H1 (cell line): Measurements from ENCODE around the gene ELSPBP1. TPM values are rescaled to one million over a fixed set of nuclear protein-coding genes. Genes with fewer than 3 reads are reported as not detected.

ENCODE experiments used
- CTCF ChIA-PET: fragments of 300-600 bp; sonication (Branson Sonifier 250); formaldehyde crosslinking; loops from one replicate; lab custom pipeline; 2021; ENCODE audit not compliant: partially characterized antibody; lab: Charles Lee
- POLR2A ChIA-PET: fragments of 300-600 bp; sonication (Branson Sonifier 250); formaldehyde crosslinking; loops from one replicate; lab custom pipeline; 2021; ENCODE audit warnings: inconsistent platforms; ENCODE audit not compliant: partially characterized antibody; lab: Charles Lee
- DNase-seq, 2 experiments: peaks; one replicate each; pipeline versions ENCODE4 v3.0.0 to v3.0.0-alpha.2; 2010 to 2022; ENCODE audit warnings: low spot score in 2 of 2, low read depth in 1 of 2, mixed read lengths in 1 of 2
- FAIRE-seq: peaks from 2 replicates; lab custom pipeline; 2011; peaks lifted over from hg19 to GRCh38; lab: Jason Lieb, UNC
- H2AFZ ChIP-seq: 2 replicates; pipeline ENCODE4 v1.8.1; 2012; ENCODE audit warnings: low read length, inconsistent platforms
- H2AK5ac ChIP-seq: 2 replicates; pipeline ENCODE4 v1.6.1; 2013; ENCODE audit warnings: low read depth, low read length
- H2BK120ac ChIP-seq: replicated peaks from 2 replicates; pipeline ENCODE3; 2013; ENCODE audit warnings: low read depth, low read length, inconsistent platforms
- H2BK12ac ChIP-seq: 2 replicates; pipeline ENCODE4 v1.6.1; 2013; ENCODE audit warnings: low read depth, low read length
- H2BK15ac ChIP-seq: 2 replicates; pipeline ENCODE4 v1.6.1; 2013; ENCODE audit warnings: low read length
- H2BK20ac ChIP-seq: 2 replicates; pipeline ENCODE4 v1.6.1; 2013; ENCODE audit warnings: low read length
- H2BK5ac ChIP-seq: 2 replicates; pipeline ENCODE4 v1.6.1; 2013; ENCODE audit warnings: low read depth, low read length
- H3K14ac ChIP-seq: 2 replicates; pipeline ENCODE4 v1.6.1; 2013; ENCODE audit warnings: inconsistent platforms; ENCODE audit not compliant: insufficient read length
- H3K18ac ChIP-seq: 2 replicates; pipeline ENCODE4 v1.6.1; 2013; ENCODE audit warnings: low read length; ENCODE audit errors: extremely low read depth
- H3K23ac ChIP-seq: 2 replicates; pipeline ENCODE4 v1.6.1; 2013; ENCODE audit warnings: inconsistent platforms; ENCODE audit not compliant: insufficient read length
- H3K23me2 ChIP-seq: 2 replicates; pipeline ENCODE4 v1.6.1; 2013; ENCODE audit warnings: low read depth, low read length
- H3K27ac ChIP-seq: 2 replicates; pipeline ENCODE4 v1.6.1; 2011; ENCODE audit warnings: low read depth, low read length, inconsistent platforms
- H3K27me3 ChIP-seq, 4 experiments: replicated peaks in 1 of 4; 1 replicate in 1 of 4; 2 replicates in 3 of 4; pipeline versions ENCODE4 v1.6.1 to v1.8.1; 2011 to 2013; ENCODE audit warnings: low read length in 3 of 4, mild to moderate bottlenecking in 3 of 4, inconsistent platforms in 2 of 4, mixed read lengths in 2 of 4, moderate library complexity in 1 of 4; ENCODE audit not compliant: control insufficient read depth in 3 of 4, insufficient read depth in 3 of 4; ENCODE audit errors: extremely low read depth in 1 of 4
- H3K36me3 ChIP-seq, 4 experiments: 2 replicates each; pipeline versions ENCODE4 v1.6.1 to v1.8.1; 2011 to 2013; ENCODE audit warnings: mild to moderate bottlenecking in 4 of 4, low read length in 3 of 4, moderate library complexity in 2 of 4, control low read depth in 1 of 4, inconsistent platforms in 1 of 4; ENCODE audit not compliant: insufficient read depth in 4 of 4, control insufficient read depth in 2 of 4
- H3K4ac ChIP-seq: replicated peaks from 2 replicates; pipeline ENCODE3; 2013; ENCODE audit warnings: low read length, low read depth, mixed read lengths, inconsistent platforms; ENCODE audit not compliant: insufficient read length
- H3K4me1 ChIP-seq, 4 experiments: replicated peaks in 1 of 4; 1 replicate in 1 of 4; 2 replicates in 3 of 4; pipeline versions ENCODE4 v1.6.1 to v1.8.1; 2011 to 2013; ENCODE audit warnings: low read length in 3 of 4, inconsistent platforms in 2 of 4, mixed read lengths in 1 of 4; ENCODE audit not compliant: insufficient read depth in 4 of 4, control insufficient read depth in 3 of 4
- H3K4me2 ChIP-seq, 2 experiments: 2 replicates each; pipeline versions ENCODE4 v1.6.1 to v1.8.1; 2011 to 2013; ENCODE audit warnings: low read depth in 2 of 2, low read length in 2 of 2, control low read depth in 1 of 2, inconsistent platforms in 1 of 2, mild to moderate bottlenecking in 1 of 2; ENCODE audit not compliant: insufficient read depth in 1 of 2
- H3K4me3 ChIP-seq, 4 experiments: fragments of 200-600, 300-600 bp in 1 of 4; sonication (generic), shearing (Covaris generic), sonication (Bioruptor Twin) in 1 of 4; 2 replicates each; pipeline versions ENCODE4 v1.5.1 to v1.8.1; 2011 to 2016; ENCODE audit warnings: low read length in 4 of 4, low read depth in 3 of 4, control low read depth in 2 of 4, inconsistent platforms in 2 of 4, mild to moderate bottlenecking in 2 of 4, mixed read lengths in 1 of 4, moderate library complexity in 1 of 4; ENCODE audit not compliant: insufficient read depth in 2 of 4; ENCODE audit errors: extremely low read depth in 1 of 4
- H3K56ac ChIP-seq: replicated peaks from 2 replicates; pipeline ENCODE3; 2013; ENCODE audit warnings: low read depth, mild to moderate bottlenecking, mixed read lengths, low read length, inconsistent platforms; ENCODE audit not compliant: insufficient read length
- H3K79me1 ChIP-seq: 2 replicates; pipeline ENCODE4 v1.6.1; 2013; ENCODE audit warnings: low read depth, low read length, control low read depth
- H3K79me2 ChIP-seq, 2 experiments: 2 replicates each; pipeline versions ENCODE4 v1.6.1 to v1.8.1; 2012 to 2013; ENCODE audit warnings: low read length in 2 of 2, mild to moderate bottlenecking in 2 of 2, inconsistent platforms in 1 of 2; ENCODE audit not compliant: insufficient read depth in 2 of 2, control insufficient read depth in 1 of 2
- H3K9ac ChIP-seq, 4 experiments: replicated peaks in 1 of 4; 1 replicate in 1 of 4; 2 replicates in 3 of 4; pipeline versions ENCODE4 v1.6.1 to v1.8.1; 2011 to 2013; ENCODE audit warnings: low read depth in 3 of 4, low read length in 3 of 4, control low read depth in 2 of 4, mild to moderate bottlenecking in 2 of 4, moderate library complexity in 2 of 4, inconsistent platforms in 1 of 4; ENCODE audit errors: extremely low read depth in 1 of 4
- H3K9me3 ChIP-seq, 2 experiments: 2 replicates each; pipeline versions ENCODE4 v1.6.1 to v1.8.1; 2012 to 2013; ENCODE audit warnings: mild to moderate bottlenecking in 2 of 2, moderate library complexity in 2 of 2, control low read depth in 1 of 2, inconsistent platforms in 1 of 2, low read depth in 1 of 2, low read length in 1 of 2, mixed read lengths in 1 of 2; ENCODE audit not compliant: insufficient read depth in 2 of 2
- H4K20me1 ChIP-seq, 2 experiments: replicated peaks in 1 of 2; 2 replicates each; pipeline versions ENCODE3 to v1.8.1; 2011 to 2013; ENCODE audit warnings: inconsistent platforms in 2 of 2, low read length in 2 of 2, mild to moderate bottlenecking in 1 of 2; ENCODE audit not compliant: insufficient read depth in 2 of 2, control insufficient read depth in 1 of 2
- H4K5ac ChIP-seq: 2 replicates; pipeline ENCODE4 v1.6.1; 2013; ENCODE audit warnings: low read length, low read depth, mixed read lengths, inconsistent platforms; ENCODE audit not compliant: insufficient read length
- H4K8ac ChIP-seq: 2 replicates; pipeline ENCODE4 v1.8.0; 2013; ENCODE audit warnings: mild to moderate bottlenecking, moderate library complexity, low read length, inconsistent platforms; ENCODE audit not compliant: insufficient read depth; ENCODE audit errors: extremely low read depth
- H4K91ac ChIP-seq: replicated peaks from 2 replicates; pipeline ENCODE3; 2013; ENCODE audit warnings: low read length, mixed read lengths, inconsistent platforms; ENCODE audit not compliant: insufficient read length
- CBX8 ChIP-seq: fragments of 300-800, 300-1000 bp; sonication (generic); IDR thresholded peaks from 2 replicates; pipeline ENCODE4 v1.7.1; 2016; ENCODE audit warnings: low read depth, low read length, borderline replicate concordance
- EGR1 ChIP-seq: IDR thresholded peaks from 2 replicates; pipeline ENCODE4 v1.6.1; 2011; ENCODE audit warnings: low read depth, low read length, borderline replicate concordance
- GTF2F1 ChIP-seq: IDR thresholded peaks from 2 replicates; pipeline ENCODE4 v1.6.1; 2012; ENCODE audit warnings: low read depth, low read length, improper control_type of control experiment, borderline replicate concordance
- KDM4A ChIP-seq: IDR thresholded peaks from one replicate; pipeline ENCODE4 v1.7.1; 2012; ENCODE audit warnings: low read depth, mild to moderate bottlenecking, moderate library complexity, low read length, inconsistent platforms; ENCODE audit not compliant: severe bottlenecking
- NRF1 ChIP-seq: IDR thresholded peaks from 2 replicates; pipeline ENCODE4 v1.6.1; 2011; ENCODE audit warnings: mild to moderate bottlenecking, low read depth, low read length, improper control_type of control experiment
- RFX5 ChIP-seq: IDR thresholded peaks from 2 replicates; pipeline ENCODE4 v1.6.1; 2011; ENCODE audit warnings: low read depth, low read length, improper control_type of control experiment, borderline replicate concordance
- SIRT6 ChIP-seq: IDR thresholded peaks from one replicate; pipeline ENCODE4 v1.7.1; 2012; ENCODE audit warnings: low read length, inconsistent platforms
- TAF7 ChIP-seq: optimal IDR thresholded peaks from 2 replicates; pipeline ENCODE3; 2011; ENCODE audit warnings: low read depth, mild to moderate bottlenecking, inconsistent platforms, low read length, moderate library complexity, borderline replicate concordance
- WGBS, 2 experiments: shearing (Covaris generic) in 1 of 2; methylation state at CpG; one replicate each; pipeline versions ENCODE4 v1.1.6 to v1.1.7; 2013 to 2015; ENCODE audit warnings: low lambda C conversion rate in 2 of 2, mixed read lengths in 2 of 2, inconsistent platforms in 1 of 2, low coverage in 1 of 2, missing lambda C conversion rate in 1 of 2; ENCODE audit not compliant: insufficient replicate concordance in 2 of 2, insufficient coverage in 1 of 2, insufficient read length in 1 of 2; ENCODE audit errors: extremely low coverage in 1 of 2, missing lambda C conversion rate in 1 of 2; 5-methylcytosine and 5-hydroxymethylcytosine counted together
- polyA plus RNA-seq, 7 experiments: library from polyadenylated mRNA; depleted of rRNA in 3 of 7; stranded (reverse) in 5 of 7; unstranded in 2 of 7; fragments of >200 nt in 5 of 7; fragments of 200-250 nt in 2 of 7; gene quantifications; 1 replicate in 5 of 7; 2 replicates in 1 of 7; 4 replicates in 1 of 7; pipeline versions ENCODE4 v1.2.1 to v1.2.3, GENCODE V29; 2011 to 2013; ENCODE audit warnings: missing spikeins in 2 of 7, mixed read lengths in 2 of 7
- total RNA-seq: library from RNA; stranded (reverse); fragmentation: NEBNext Ultra II Directional; extraction: Animal tissue kit (Norgen Biotek cat#: 25700); gene quantifications from 2 replicates; pipeline ENCODE4 v1.2.1, GENCODE V29; 2021
- TF ChIP-seq, protein P1 (sequence below): IDR thresholded peaks from 2 replicates; pipeline ENCODE4 v1.6.1; 2012; ENCODE audit warnings: inconsistent platforms
- TF ChIP-seq, protein P2 (sequence below): IDR thresholded peaks from 2 replicates; pipeline ENCODE4 v1.6.1; 2012; ENCODE audit warnings: inconsistent platforms
- TF ChIP-seq, protein P3 (sequence below), 3 experiments: IDR thresholded peaks; 1 replicate in 2 of 3; 2 replicates in 1 of 3; pipeline versions ENCODE4 v1.5.1 to v1.6.1; 2011; ENCODE audit warnings: low read length in 3 of 3, mild to moderate bottlenecking in 3 of 3, inconsistent platforms in 2 of 3, low read depth in 1 of 3, moderate library complexity in 1 of 3; ENCODE audit not compliant: insufficient read depth in 1 of 3; ENCODE audit errors: control extremely low read depth in 1 of 3

ELSPBP1 gene
- total and polyA plus RNA-seq, 2 of the 8 experiments (the other 6 are each of a cell fraction or from before 2014, with no cell fraction given) = not detected

DNA sequence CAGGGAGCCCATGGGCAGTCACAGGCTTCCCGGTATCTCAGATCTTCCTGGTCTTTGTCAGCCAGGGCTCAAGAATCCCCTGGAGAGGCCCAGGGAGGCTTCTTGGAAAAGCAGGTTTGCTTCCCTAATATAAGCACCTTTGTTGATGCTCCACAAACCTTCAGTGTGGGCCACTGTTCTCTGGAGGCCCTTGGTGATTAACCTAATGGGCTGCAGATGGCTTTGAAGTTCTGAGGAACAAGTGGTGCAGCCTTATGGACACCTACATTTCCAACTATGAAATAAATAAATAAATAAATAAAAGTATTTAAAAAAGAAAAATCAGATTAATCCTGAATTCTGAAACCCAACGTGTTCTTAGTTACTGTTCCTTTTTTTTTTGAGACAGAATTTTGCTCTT lies 2.4 kb upstream of the ELSPBP1 start, which contains the start of gene BSPH1:
Gene BSPH1, minus strand, starts transcription at position 101 of the 400 bp plus-strand sequence. Its CDS starts 89 bp downstream, at position 12.
- no peak for DNase-seq
- Histone ChIP-seq H3K27me3 (no peaks in the 10 kb centered on the region), H3K4ac (no peak within 1 kb of the TSS), H2BK12ac (no peak within 1 kb of the TSS), H3K18ac (no peak within 1 kb of the TSS), H3K4me1 (no peaks in the 10 kb centered on the region), H3K9me3 (no peaks in the 10 kb centered on the region), H2BK5ac (no peak within 1 kb of the TSS), H2BK20ac (no peak within 1 kb of the TSS), H3K56ac (no peak within 1 kb of the TSS), H3K36me3 (no peaks in the 10 kb centered on the region), H4K91ac (no peak within 1 kb of the TSS), H3K79me1 (no peaks in the 10 kb centered on the region), H2BK120ac (no peak within 1 kb of the TSS), H4K20me1 (peaks cover 0 to 2% of the 10 kb centered on the region in 2 experiments), H4K5ac (no peak within 1 kb of the TSS), H2BK15ac (no peak within 1 kb of the TSS), H3K79me2 (no peaks in the 10 kb centered on the region), H3K27ac (no peak within 1 kb of the TSS), H3K23me2 (peaks cover 4% of the 10 kb centered on the region; the same call in 1 of the 2 replicates), H2AK5ac (no peak within 1 kb of the TSS), H2AFZ (peak within 1 kb of the TSS; percentile 76; the same call in 1 of the 2 replicates), H3K4me2 (no peak within 1 kb of the TSS), H3K9ac (no peak within 1 kb of the TSS), H4K8ac (no peak within 1 kb of the TSS; the same call in 1 of the 2 replicates), H3K23ac (no peak within 1 kb of the TSS), H3K4me3 (no peak within 1 kb of the TSS), H3K14ac (no peak within 1 kb of the TSS)
- ChIA-PET CTCF (no interaction called here), POLR2A (interaction anchor here (0.7 kb wide), 1 partner anchor 154 kb away, joined by 4 read pairs; no protein-coding TSS in a partner anchor)
- WGBS, 2 experiments = 85% methylated on average over 2 of the region's 2 CpGs; no CpG with 5 or more reads in 1 of the 2 experiments
- no peak for FAIRE-seq
- TF ChIP-seq NRF1 (no peak), RFX5 (no peak), GTF2F1 (no peak), CBX8 (no peak), KDM4A (no peak), SIRT6 (no peak), TAF7 (no peak), EGR1 (no peak)
- TF ChIP-seq, protein P1, sequence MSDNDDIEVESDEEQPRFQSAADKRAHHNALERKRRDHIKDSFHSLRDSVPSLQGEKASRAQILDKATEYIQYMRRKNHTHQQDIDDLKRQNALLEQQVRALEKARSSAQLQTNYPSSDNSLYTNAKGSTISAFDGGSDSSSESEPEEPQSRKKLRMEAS = no peak
- TF ChIP-seq, protein P2, sequence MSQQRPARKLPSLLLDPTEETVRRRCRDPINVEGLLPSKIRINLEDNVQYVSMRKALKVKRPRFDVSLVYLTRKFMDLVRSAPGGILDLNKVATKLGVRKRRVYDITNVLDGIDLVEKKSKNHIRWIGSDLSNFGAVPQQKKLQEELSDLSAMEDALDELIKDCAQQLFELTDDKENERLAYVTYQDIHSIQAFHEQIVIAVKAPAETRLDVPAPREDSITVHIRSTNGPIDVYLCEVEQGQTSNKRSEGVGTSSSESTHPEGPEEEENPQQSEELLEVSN = no peak
- TF ChIP-seq, protein P3, sequence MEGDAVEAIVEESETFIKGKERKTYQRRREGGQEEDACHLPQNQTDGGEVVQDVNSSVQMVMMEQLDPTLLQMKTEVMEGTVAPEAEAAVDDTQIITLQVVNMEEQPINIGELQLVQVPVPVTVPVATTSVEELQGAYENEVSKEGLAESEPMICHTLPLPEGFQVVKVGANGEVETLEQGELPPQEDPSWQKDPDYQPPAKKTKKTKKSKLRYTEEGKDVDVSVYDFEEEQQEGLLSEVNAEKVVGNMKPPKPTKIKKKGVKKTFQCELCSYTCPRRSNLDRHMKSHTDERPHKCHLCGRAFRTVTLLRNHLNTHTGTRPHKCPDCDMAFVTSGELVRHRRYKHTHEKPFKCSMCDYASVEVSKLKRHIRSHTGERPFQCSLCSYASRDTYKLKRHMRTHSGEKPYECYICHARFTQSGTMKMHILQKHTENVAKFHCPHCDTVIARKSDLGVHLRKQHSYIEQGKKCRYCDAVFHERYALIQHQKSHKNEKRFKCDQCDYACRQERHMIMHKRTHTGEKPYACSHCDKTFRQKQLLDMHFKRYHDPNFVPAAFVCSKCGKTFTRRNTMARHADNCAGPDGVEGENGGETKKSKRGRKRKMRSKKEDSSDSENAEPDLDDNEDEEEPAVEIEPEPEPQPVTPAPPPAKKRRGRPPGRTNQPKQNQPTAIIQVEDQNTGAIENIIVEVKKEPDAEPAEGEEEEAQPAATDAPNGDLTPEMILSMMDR (IDR thresholded peaks at IDR 0.05; ENCODE audit: control extremely low read depth in 1 of 3, insufficient read depth in 1 of 3, low read depth in 1 of 3, low read length in 3 of 3) = no peak
